Esophagus squamous epithelium (tissue), 4 donors: ENCODE results near the gene POR.

Experiments used
- POLR2A ChIP-seq, 4 donors: fragments of 450-650 bp; IDR thresholded peaks; one replicate each; pipeline ENCODE4 v1.6.1; 2017; ENCODE audit warnings: antibody characterized with exemption in 4 of 4, mild to moderate bottlenecking in 4 of 4, moderate library complexity in 3 of 4
- TF ChIP-seq, protein P1 (sequence below), 6 experiments: fragments of 450-650 bp in 4 of 6; fragments of 200-600 bp in 2 of 6; sonication (generic) in 2 of 6; IDR thresholded peaks; one replicate each; pipeline ENCODE4 v1.5.1; 2016 to 2019; ENCODE audit warnings: antibody characterized with exemption in 6 of 6, mild to moderate bottlenecking in 4 of 6, moderate library complexity in 4 of 6

DNA sequence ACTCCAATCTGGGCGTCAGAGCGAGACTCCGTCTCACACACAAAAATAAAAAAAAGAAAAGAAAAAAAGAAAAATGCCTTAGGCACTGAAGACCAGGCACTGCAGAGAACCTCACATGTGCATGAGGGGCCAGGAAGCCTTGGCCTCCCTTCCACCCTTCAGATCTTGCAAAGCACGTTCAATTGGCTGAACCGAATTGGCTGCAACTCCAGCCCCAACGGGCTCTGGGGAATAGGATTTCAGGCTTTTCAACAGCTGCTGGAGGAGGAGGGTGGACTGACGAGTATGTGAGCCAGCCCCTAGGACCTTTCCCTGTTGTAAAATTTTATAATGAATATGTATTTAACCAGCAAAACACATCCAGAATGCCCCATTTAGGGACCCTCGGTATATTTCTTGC is 62.8 kb downstream of the POR start:
- TF ChIP-seq POLR2A (IDR thresholded peaks at IDR 0.05) = no peak
- TF ChIP-seq, protein P1, sequence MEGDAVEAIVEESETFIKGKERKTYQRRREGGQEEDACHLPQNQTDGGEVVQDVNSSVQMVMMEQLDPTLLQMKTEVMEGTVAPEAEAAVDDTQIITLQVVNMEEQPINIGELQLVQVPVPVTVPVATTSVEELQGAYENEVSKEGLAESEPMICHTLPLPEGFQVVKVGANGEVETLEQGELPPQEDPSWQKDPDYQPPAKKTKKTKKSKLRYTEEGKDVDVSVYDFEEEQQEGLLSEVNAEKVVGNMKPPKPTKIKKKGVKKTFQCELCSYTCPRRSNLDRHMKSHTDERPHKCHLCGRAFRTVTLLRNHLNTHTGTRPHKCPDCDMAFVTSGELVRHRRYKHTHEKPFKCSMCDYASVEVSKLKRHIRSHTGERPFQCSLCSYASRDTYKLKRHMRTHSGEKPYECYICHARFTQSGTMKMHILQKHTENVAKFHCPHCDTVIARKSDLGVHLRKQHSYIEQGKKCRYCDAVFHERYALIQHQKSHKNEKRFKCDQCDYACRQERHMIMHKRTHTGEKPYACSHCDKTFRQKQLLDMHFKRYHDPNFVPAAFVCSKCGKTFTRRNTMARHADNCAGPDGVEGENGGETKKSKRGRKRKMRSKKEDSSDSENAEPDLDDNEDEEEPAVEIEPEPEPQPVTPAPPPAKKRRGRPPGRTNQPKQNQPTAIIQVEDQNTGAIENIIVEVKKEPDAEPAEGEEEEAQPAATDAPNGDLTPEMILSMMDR (IDR thresholded peaks at IDR 0.05) = no peak
